Measurements from ENCODE around the gene TRIM2.
A peak's percentile ranks its signal among the peaks of the same experiment; 100 is the strongest.
"Not testable (repeated sequence)": the region's sequence is repeated elsewhere in the genome, so short reads cannot be mapped to it uniquely, and the experiment has no call there.

The TRIM2 gene

DNA sequence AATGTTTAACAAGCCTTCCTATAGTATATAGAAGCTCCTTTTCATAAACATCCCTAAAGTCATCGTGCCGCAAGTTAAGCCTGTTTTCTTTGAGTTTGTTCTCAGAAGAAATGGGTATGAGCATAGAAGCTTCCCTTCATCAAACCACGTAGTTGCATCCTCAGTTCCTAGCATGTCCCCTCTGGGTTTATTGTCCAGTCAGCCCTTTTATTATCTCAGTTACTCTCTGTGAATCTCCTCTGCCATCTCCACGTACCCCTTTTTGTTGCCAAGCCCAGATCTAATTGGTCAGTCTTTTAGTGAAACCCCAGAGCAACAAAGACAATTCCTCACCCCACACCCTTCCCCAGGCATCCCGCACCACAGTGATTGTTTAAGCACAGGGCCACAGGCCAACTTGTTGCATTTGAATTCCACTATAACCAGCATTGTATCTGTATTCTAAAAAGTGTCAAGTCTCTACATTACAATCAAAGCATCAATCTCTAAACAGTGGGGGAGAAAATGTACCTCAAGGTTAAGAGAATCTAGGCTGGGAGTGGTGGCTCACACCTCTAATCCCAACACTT, 12.4 kb upstream of the TRIM2 start:
- no peak for DNase-seq

DNA sequence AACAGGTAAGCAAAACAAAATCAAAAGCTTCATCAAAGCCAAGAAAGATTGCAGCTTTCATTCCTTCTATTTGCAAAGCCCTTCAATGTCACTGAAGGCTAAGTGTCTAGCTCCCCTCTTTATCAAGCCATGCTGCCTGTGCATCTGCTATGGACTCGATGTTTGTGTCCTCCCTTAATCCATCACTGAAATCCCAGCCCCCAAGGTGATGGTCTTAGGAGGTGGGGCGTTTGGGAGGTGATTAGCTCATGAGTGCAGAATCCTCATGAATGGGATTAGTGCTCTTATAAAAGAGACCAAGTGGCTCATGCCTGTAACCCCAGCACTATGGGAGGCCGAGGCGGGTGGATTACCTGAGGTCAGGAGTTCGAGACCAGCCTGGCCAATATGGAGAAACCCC, 6.9 kb upstream of the TRIM2 start:
- DNase-seq, result no peak

- DNase-seq, result no peak
Measured at GRCh38 chr4:153198719-153199118, 5.5 kb upstream of the TRIM2 start.

DNA sequence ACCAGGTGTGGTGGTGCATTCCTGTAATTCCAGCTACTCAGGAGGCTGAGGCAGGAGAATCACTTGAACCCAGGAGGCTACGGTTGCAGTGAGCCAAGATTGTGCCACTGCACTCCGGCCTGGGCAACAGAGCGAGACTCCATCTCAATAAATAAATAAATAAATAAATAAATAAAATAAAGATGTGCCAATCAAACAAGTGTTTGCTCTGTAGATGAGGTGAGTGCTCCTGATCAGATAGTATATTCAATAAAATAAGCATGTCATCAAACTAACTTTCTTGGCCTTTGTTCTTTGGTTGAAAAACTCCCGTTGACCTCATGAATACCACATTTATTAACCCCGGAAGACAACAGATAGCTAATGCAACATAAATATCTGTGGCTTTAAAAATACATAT, 497 bp upstream of the TRIM2 start:
- not testable (repeated sequence) for DNase-seq

DNA sequence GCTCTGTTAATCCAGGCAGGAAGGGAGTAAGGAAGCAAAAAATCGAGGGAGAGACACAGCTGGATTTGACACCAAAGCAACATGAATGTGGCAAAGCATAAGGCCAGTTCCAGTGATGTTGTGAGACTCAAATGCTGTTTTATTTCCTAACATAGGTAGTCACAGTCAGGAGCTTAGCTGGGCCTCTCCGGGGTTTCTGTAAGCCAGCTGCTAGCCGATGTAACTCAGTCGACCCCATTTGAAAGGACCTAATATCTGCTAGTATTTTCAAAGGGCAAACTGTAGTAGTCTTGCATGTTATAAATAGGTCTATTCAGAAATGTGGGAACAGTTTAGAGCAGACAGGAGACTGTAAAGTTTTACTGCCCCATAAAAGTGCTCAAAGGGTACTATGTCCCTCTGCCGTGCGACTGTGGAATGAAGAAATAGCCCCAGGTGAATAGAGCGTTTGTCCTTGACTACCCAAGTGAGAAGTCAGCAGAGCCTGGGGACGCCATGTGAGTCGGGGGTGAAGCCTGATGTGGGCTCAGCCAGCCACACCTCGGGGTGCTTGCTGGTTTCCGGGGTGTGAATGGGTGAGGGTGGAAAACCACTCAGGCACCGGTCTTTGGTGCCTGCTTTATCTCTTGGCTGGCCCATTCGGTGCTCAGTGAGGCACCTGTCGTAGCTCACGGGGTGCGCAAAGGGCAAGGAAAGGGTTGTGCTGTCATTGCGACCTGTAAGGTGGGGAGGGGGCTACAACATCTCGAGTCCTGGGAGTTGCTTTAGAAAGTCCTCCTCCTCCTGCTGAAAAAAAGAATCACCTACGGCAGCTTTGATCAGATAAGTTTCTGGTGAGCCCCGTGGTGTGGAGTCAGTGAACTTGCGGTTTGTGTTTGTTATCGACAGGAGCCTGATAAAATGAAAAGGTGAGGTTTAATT, 745 bp downstream of the TRIM2 start:
- peak in 1 of 2 donors; percentile 15 for DNase-seq

DNA sequence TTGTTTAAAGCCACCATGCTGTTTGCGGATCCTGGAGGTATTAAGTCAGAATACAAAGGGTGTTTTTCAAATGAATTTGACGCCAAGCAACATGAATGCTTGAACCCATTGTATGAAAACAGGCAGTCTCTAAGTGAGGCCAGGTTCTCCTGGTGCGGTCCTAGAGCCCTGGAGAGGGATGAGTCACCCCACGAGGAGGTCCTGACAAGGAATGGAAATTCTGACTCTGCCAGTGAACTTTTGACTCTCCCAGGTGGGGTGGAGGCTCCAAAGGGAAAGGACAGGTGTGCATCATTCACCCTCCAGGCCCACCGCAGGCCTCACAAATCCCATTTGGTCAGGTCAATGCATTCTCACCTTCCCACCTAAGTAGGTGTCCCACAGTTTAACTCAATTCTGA, 1.5 kb downstream of the TRIM2 start:
- DNase-seq, result peak in 1 of 2 donors; percentile 12

DNA sequence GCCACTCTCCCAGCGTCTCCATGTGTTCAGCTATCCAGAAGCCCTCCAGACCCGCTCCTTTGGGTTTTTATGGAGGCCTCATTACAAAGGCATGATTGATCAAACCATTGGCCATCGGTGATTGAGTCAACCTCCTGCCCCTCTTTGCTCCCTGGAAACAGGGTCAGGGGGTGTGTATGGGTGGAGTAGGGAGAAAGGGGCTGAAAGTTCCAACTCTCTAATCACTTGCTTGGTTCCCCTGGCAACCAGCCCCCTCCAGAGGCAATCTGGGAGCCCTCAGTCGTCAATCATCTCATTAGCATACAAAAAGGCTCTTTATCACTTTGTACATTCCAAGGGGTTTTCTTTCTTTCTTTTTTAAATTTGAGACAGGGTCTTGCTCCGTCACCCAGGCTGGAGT, 2.3 kb downstream of the TRIM2 start:
- DNase-seq, result no peak

DNA sequence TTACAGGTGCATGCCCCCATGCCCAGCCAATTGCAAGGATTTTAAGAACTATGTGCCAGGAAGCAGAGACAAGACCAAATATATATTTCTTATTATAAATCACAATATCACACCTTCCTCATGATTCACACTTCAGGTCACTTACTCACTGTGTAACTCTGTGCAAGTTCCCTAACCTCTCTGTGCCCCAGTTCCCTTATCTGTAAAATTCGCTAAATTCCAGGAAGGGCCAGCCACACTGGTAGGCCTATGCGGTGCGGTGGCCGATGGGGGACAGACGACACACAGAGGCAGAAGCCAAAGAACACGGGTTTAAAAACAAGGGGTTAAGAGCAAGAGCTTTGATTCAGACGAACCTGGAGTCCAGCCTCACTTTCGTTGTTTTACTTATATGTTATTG, 2.8 kb downstream of the TRIM2 start:
- DNase-seq, result peak in 1 of 2 donors; percentile 11

DNA sequence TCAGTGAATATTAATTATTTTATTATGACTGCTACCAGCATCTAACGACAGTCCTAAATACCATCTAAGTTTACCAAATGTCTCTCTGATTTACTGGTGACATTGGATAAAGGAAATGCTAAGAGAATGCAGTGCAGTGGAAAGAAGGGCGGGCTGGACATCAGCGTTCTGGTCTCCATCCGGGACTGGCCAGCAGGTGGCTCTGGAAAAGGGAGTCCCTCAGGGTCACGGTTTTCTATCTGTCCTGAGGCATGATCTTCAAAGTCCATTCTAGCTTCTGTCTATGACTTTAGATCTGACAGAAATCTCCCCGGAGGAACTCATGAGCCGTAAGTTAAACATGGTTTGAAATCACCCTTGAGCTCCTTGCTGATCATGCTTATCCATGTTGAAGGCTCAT, 3.3 kb downstream of the TRIM2 start:
- DNase-seq, result no peak

GRCh38 chr4:153209410-153209809, 5.2 kb downstream of the TRIM2 start:
- no peak for DNase-seq

DNA sequence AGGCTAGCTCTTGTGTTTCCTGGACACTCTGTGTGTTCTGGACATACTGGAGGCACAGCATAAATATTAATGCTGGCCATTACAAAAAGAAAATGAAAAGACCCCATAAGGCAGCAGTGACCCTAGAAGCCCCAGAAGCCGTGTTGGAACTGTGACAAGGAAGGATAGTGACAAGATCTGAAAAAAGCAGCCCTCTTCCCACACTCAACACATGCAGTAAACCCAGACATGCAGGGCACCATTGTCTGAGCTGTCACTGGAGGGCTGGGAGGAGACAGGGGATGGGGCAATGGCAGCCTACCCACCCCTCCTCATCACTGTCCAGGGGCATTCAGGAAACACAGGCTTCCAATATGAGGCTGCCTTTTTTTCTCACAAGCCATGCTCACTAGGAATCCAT, 6.5 kb downstream of the TRIM2 start:
- no peak for DNase-seq

DNA sequence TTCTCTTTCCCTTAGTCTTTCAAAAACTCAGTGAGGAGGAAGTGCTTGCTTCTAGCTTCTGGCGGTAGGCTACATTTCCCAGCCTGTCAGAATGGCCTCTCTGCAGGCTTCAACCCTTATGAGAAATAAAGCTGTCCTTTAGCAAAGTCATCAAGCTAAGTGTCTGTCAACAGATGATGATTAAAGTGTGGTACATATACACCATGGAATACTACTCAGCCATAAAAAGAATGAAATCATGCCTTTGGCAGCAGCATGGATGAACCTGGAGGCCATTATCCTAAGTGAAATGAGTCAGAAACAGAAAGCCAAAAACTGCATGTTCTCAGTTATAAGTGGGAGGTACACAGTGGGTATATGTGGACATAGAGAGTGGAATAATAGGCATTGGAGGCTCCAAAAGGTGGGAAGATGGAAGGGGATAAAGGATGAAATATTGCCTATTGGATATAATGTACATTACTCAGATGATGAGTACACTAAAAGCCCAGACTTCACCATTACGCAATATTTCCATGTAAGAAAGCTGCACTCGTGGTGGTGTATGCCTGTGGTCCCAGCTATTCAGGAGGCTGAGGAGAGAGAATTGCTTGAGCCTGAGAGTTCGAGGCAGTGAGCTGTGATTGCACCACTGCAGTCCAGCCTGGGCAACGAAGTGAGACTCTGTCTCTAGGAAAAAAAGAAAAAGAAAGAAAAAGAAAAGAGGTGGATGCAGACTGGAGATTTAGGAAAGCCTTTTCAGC, 7.9 kb downstream of the TRIM2 start:
- no peak for DNase-seq

DNA sequence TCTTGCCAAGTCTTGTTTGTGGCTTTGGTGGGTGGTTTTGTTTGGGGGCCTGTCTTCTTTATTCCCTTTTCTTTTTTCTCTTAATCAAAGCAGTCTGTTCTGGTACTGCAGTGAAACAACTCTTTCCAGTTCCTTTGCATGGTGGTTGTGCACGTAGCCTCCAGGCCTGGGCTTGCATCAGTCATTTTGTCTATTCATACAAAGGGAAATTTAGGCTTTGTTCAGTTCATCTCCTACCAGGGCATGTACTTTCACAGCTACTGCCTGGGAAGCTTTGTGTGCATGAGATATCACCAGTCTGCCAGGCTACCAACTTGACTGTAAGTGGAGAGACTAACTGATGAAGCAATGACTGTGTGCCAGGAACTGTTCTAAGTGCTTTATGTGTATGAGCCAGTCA, 8.5 kb downstream of the TRIM2 start:
- no peak for DNase-seq

DNA sequence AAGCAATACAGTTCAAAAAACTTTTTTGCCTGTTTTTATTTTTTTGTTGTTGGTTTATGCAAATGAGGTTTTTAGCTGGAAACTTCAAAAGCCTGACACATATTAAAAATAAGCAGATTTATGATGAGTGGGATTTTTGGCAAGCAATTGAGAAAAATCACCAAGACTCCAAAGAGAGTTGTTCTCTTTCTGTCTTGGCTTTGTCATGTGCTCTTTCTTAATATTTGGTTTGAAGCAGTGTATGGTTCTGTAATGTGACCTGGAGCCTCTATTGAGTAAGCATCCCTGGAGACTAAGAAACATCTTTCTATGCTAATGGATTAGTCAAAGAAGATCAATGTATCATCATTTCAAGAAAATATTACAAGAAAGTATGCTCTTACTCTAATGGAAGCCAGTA, 11.7 kb downstream of the TRIM2 start:
- no peak for DNase-seq

- no peak for DNase-seq
Measured at GRCh38 chr4:153216546-153216945, 12.3 kb downstream of the TRIM2 start.

- no peak for DNase-seq
Measured at GRCh38 chr4:153217440-153217839, 13.2 kb downstream of the TRIM2 start.

GRCh38 chr4:153218961-153219360, 14.7 kb downstream of the TRIM2 start:
- no peak for DNase-seq

DNA sequence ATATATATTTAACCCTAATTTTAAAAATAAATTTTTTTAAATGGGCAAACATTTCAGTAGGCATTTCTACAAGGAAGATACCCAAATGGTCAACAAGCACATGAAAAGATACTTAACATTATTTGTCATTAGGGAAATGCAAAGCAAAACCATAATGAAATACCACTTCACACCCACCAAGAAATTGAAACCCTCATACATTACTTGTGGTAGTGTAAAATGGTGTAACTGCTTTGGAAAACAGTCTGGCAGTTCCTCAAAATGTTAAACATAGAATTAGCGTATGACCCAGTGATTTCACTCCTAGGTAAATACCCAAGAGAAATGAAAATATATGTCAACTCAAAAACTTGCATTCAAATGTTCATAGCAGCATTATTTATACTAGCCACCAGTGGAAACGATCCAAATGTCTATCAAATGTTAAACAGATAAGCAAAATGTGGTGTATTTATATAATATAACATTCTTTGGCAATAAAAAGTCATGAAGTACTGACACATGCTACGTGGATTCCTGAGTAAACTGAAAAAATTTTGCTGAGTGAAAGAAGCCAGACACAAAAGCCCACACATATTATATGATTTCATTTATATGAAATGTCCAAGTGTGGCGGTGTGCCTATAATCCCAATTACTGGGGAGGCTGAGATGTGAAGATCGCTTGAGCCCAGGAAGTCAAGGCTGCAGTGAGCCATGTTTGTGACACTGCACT, 16.6 kb downstream of the TRIM2 start:
- DNase-seq, result no peak

DNA sequence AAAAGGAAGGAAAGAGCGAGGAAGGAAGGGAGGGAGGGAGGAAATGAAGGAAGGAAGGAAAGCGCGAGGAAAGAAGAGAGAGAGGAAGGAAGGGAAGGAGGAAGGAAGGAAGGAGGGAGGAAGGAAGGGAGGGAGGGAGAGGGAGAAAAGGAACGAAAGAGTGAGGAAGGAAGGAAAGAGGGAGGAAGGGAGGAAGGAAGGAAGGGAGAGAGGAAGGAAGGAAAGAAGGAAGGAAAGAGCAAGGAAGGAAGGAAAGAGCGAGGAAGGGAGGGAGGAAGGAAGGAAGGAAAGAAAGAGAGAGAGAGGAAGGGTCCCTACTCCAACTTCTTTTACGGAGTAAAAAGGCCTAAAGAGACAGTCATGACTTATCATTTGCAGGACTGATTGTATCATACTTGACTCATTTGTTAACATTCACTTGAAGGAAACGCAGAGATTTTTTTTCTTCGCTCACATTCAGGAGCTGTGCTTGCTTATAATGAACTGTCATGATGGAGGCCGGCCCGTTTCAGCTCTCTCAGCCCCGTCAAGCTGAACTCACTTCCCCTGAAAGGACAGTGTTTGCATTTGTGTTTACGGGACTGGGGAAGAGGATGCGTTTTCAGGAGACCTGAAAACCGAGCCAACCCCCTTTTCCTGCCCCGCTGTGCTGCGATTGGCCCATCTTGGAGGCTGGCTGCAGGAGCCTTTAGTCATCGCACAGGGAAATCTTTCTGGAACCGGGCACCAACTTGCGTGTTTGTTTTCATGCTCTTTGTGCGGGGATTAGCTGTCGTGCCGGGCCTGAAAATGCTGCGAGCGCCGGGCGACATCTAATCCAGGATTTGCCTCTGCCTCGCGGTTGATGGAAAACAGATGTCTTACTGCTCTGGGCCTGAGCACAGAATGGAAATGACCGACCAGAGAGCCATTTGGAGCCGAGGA, 17.8 kb downstream of the TRIM2 start:
- no peak for DNase-seq

- no peak for DNase-seq
Measured at GRCh38 chr4:153222707-153223426, 18.6 kb downstream of the TRIM2 start.

DNA sequence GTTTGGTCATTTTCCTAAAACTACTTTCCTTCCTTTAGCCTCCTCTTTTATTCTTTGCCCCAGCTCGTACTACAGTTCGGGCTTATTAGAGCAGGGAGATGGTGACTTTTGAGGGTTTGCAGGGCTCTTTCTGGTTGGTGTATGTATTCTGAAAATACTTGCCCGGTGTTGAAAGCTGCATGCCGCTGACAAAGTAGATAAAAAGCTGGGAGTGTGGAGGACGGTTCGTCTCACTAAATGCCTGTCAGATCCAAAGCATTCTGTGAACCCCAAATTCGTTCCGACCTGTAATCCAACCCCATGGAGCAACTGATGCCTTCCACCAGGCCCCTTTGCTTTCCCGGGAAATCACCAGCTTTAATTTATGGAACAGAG, 19.2 kb downstream of the TRIM2 start:
- DNase-seq, result no peak
